ENCODE data around the gene NTHL1.

DNA sequence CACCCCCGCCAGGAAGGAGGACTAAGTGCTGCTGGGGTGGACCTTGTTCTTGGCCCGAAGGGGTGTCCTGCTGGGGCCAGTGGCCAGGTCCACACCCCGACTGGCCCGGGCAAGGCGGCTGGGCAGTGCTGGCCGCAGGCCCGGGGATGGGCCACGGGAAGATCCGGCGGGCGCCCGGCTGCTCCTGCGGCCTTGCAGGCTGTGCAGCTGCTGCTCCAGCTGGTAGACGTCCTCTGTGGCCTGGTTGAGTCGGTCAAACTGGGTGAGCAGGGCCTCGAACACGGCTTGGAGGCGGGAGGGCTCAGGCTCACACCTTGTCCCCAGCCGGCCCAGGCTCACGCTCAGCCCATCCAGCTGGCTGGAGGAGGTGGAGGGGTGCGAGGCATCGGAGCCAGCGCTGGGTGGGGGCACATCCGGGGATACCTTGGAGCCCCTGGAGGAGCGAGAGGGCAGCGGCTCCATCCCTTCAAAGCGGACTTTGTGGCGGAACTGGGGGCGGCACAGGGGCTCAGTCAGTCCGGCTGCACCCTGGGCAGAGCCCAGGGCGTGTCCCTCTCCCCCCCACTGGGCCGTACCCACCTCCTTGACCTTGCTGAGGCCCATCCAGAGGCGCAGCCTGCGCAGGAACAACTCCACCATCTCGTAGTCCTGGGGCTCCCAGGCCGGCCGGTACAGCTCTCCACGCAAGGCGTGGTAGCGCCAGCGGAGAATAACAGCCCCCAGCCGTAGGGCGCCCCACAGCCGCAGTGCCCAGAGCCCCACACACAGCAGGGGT lies 42.3 kb upstream of the NTHL1 start:
- no peak for TF ChIP-seq CTCF (IDR thresholded peaks at IDR 0.05 in 8 of 11, conservative IDR thresholded peaks at IDR 0.05 in 3 of 11)
- no peak for TF ChIP-seq POLR2A (IDR thresholded peaks at IDR 0.05)
- TF ChIP-seq POLR2AphosphoS5 (IDR thresholded peaks at IDR 0.05) = peak; percentile 70 to 83 (median 81)

All from spleen (tissue), 7 donors.